ENCODE measurements around the gene FHIT. TPM values are rescaled to one million over a fixed set of nuclear protein-coding genes. Genes with fewer than 3 reads are reported as not detected.

FHIT gene
- total and polyA plus RNA-seq, 4 donors, result 6.9 to 16.5 (median 9.9) TPM

DNA sequence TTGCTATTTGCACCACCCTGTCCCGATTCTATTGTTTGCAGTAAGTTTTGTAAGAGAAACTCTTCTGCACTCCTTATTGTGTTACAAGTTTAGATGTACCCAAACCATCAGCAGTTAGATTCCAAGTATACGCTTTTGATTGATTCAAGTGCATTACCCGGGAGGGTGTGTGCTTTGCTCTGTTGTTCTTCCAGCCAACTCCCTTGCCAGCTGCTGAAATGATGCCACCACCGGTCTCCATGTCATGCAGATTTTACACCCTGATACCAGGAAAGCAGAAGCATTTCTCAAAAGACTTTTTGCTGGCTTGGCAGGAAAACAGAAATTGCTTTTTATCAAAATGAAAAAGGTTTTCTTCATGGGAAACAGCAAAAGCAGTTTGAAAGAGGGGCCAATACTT lies 1194.8 kb downstream of the FHIT start:
- H3K9me3 ChIP-seq (ENCODE audit: control insufficient read depth, insufficient read depth, low read length), result no peaks in the 10 kb centered on the region
- H3K4me1 ChIP-seq (ENCODE audit: control insufficient read depth, insufficient read depth, low read length), result no peaks in the 10 kb centered on the region
- no peaks in the 10 kb centered on the region for H3K36me3 ChIP-seq (ENCODE audit: control insufficient read depth, insufficient read depth, low read length)
- H3K4me3 ChIP-seq (ENCODE audit: low read depth, low read length), result no peak overlapping the region
- WGBS (ENCODE audit: insufficient coverage), result 51% methylated on average over 2 of the region's 4 CpGs
- DNase-seq (ENCODE audit: low read depth in 4 of 6, low spot score in 6 of 6), result peak in 1 of 6 donors; percentile 23
- no peak overlapping the region for H3K27ac ChIP-seq (ENCODE audit: low read depth, low read length)
- no peaks in the 10 kb centered on the region for H3K27me3 ChIP-seq (ENCODE audit: control insufficient read depth, insufficient read depth, low read length)

DNA sequence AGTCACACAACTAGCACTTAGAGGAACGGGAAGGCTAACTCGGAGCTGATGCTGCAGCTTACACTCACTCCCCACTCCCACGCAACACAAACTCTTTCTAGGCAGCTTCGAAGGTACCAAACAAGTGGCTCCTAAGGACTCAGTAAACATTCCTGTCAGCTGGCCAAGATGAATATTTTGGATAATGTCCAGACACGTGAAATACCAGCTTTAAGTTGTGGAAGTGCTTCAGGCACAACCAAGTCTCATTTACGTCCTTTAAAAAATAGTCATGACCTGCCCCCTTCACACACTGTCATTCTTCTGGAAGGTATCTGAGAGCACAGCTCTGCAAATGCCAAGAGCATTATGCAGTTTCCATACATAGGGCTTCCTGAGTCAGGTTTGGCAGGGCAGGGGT lies 1195.5 kb downstream of the FHIT start:
- WGBS (ENCODE audit: insufficient coverage), result 70% methylated on average over 2 of the region's 6 CpGs
- DNase-seq (ENCODE audit: low read depth in 4 of 6, low spot score in 6 of 6), result no peak
- no peaks in the 10 kb centered on the region for H3K27me3 ChIP-seq (ENCODE audit: control insufficient read depth, insufficient read depth, low read length)
- no peaks in the 10 kb centered on the region for H3K36me3 ChIP-seq (ENCODE audit: control insufficient read depth, insufficient read depth, low read length)
- no peak overlapping the region for H3K4me3 ChIP-seq (ENCODE audit: low read depth, low read length)
- H3K4me1 ChIP-seq (ENCODE audit: control insufficient read depth, insufficient read depth, low read length), result no peaks in the 10 kb centered on the region
- H3K9me3 ChIP-seq (ENCODE audit: control insufficient read depth, insufficient read depth, low read length), result no peaks in the 10 kb centered on the region
- no peak overlapping the region for H3K27ac ChIP-seq (ENCODE audit: low read depth, low read length)

DNA sequence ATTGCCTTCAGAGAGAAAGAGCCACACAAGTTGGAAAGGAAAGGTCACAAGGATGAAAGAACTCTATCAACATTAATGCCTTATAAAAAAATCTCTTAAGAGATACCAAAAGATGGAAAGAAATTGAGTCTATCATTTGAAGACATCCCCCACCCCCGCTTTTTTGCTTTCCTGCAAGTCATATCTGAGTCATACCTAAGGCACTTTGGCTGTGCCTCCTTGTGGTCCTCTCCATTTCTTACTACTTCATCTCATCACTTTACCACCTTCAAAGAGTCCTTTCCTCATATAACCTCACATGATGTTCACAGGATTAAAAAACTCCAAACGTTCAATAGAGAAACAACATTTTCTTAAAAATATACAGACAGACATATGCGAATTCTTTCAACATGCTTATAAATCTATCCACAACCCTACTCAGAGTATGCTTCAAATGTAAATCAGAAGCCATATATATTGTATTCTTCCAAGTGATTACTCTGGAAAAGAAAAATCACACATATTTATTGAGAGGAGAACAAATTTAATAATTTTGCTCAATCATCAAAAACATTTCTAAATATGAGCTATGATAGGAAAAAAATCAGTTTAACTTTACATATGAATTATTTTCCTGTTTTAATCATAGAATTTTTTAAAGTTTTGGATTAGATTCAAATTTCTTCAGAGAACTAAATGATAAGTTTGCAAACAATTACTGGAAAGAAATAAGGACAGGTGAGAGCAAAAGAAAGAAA lies 1197.6 kb downstream of the FHIT start:
- H3K36me3 ChIP-seq (ENCODE audit: control insufficient read depth, insufficient read depth, low read length), result no peaks in the 10 kb centered on the region
- no peaks in the 10 kb centered on the region for H3K27me3 ChIP-seq (ENCODE audit: control insufficient read depth, insufficient read depth, low read length)
- H3K4me3 ChIP-seq (ENCODE audit: low read depth, low read length), result no peak overlapping the region
- H3K9me3 ChIP-seq (ENCODE audit: control insufficient read depth, insufficient read depth, low read length), result no peaks in the 10 kb centered on the region
- WGBS (ENCODE audit: insufficient coverage), result 92% methylated on average over 1 of the region's 3 CpGs
- no peaks in the 10 kb centered on the region for H3K4me1 ChIP-seq (ENCODE audit: control insufficient read depth, insufficient read depth, low read length)
- no peak overlapping the region for H3K27ac ChIP-seq (ENCODE audit: low read depth, low read length)
- DNase-seq (ENCODE audit: low read depth in 4 of 6, low spot score in 6 of 6), result no peak

DNA sequence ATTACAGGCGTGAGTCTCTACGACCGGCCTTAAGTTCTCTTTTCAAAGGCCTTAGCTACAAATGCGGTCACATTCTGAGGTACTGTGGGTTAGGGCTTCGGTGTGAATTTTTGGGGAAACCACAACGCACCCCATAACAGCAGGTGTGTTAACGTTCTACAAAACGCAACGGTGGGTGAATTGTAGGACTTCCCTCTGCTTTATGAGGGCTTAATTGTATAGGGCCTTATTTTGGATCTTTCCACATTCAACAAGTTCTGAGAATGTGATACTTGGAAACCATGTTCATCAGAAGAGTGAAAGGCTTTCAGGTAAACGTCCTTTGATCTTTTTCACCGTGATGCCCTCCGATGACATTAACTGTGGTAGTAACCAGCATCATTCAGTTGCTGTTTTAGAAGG lies 1202.8 kb downstream of the FHIT start:
- H3K36me3 ChIP-seq (ENCODE audit: control insufficient read depth, insufficient read depth, low read length), result no peaks in the 10 kb centered on the region
- no peak overlapping the region for H3K4me3 ChIP-seq (ENCODE audit: low read depth, low read length)
- WGBS (ENCODE audit: insufficient coverage), result 98% methylated on average over 7 of the region's 12 CpGs
- H3K27ac ChIP-seq (ENCODE audit: low read depth, low read length), result no peak overlapping the region
- H3K4me1 ChIP-seq (ENCODE audit: control insufficient read depth, insufficient read depth, low read length), result no peaks in the 10 kb centered on the region
- H3K9me3 ChIP-seq (ENCODE audit: control insufficient read depth, insufficient read depth, low read length), result peaks cover 2% of the 10 kb centered on the region
- no peak for DNase-seq (ENCODE audit: low read depth in 4 of 6, low spot score in 6 of 6)
- H3K27me3 ChIP-seq (ENCODE audit: control insufficient read depth, insufficient read depth, low read length), result no peaks in the 10 kb centered on the region

DNA sequence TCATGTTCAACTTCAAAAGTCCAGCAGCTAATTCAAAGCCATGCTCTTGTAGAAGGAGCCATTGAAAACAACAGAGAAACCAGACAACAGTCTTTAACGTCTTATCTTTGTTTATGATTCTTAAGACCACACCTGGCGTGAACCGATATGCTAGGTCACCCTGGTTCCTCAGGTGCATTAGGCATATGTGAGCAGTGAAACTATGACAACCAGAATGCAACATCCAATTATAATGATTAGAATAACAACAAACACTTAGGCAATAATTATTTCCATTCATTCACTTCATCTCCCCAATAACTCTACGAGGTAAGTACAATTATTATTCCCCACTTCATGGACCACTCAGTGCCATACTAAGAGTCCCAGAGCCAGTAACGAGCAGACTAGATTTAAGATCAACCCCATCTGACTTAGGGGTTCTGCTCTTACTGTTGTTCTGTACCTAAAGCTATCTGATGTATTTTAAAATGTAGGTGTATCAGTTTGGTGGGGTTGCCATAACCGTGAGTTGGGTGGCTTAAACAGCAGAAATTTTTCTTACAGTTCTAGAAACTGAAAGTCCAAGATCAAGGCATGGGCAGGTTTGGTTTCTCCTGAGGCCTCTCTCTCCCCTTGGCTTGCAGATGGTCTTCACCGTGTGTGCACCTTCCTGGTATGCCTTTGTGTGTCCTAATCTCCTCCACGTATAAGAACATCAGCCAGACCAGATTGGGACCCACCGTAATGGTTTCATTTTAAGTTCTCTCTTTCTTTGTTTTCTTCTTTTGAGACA lies 1203.6 kb downstream of the FHIT start:
- 93% methylated on average over 9 of the region's 9 CpGs for WGBS (ENCODE audit: insufficient coverage)
- H3K4me3 ChIP-seq (ENCODE audit: low read depth, low read length), result no peak overlapping the region
- H3K4me1 ChIP-seq (ENCODE audit: control insufficient read depth, insufficient read depth, low read length), result no peaks in the 10 kb centered on the region
- no peak for DNase-seq (ENCODE audit: low read depth in 4 of 6, low spot score in 6 of 6)
- H3K36me3 ChIP-seq (ENCODE audit: control insufficient read depth, insufficient read depth, low read length), result no peaks in the 10 kb centered on the region
- no peak overlapping the region for H3K27ac ChIP-seq (ENCODE audit: low read depth, low read length)
- H3K27me3 ChIP-seq (ENCODE audit: control insufficient read depth, insufficient read depth, low read length), result no peaks in the 10 kb centered on the region
- H3K9me3 ChIP-seq (ENCODE audit: control insufficient read depth, insufficient read depth, low read length), result peaks cover 2% of the 10 kb centered on the region

DNA sequence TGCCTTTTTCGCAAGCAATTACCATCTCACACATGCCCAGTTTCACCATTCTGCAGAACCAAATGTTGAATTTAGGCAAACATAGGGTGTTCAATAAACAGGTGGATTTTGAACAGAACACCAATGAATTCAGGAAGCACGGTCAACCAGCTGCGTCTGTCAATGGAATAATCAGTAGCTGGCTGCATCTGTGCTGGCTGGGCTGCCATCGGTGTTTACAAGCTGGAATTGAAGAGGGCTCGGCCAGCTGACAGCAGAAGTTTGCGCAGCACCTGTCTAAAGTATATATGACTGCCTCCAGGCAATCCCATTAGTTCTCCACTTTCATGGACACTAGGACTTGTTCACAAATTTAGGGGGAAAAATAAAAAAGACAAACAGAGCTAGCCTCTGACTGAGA lies 1205.0 kb downstream of the FHIT start:
- 46% methylated on average over 3 of the region's 6 CpGs for WGBS (ENCODE audit: insufficient coverage)
- peak in 2 of 6 donors; percentile 20 to 51 for DNase-seq (ENCODE audit: low read depth in 4 of 6, low spot score in 6 of 6)
- Histone ChIP-seq H3K27ac (ENCODE audit: low read depth, low read length) (no peak overlapping the region), H3K9me3 (ENCODE audit: control insufficient read depth, insufficient read depth, low read length) (peaks cover 2% of the 10 kb centered on the region), H3K36me3 (ENCODE audit: control insufficient read depth, insufficient read depth, low read length) (no peaks in the 10 kb centered on the region), H3K27me3 (ENCODE audit: control insufficient read depth, insufficient read depth, low read length) (no peaks in the 10 kb centered on the region), H3K4me3 (ENCODE audit: low read depth, low read length) (no peak overlapping the region), H3K4me1 (ENCODE audit: control insufficient read depth, insufficient read depth, low read length) (no peaks in the 10 kb centered on the region)

DNA sequence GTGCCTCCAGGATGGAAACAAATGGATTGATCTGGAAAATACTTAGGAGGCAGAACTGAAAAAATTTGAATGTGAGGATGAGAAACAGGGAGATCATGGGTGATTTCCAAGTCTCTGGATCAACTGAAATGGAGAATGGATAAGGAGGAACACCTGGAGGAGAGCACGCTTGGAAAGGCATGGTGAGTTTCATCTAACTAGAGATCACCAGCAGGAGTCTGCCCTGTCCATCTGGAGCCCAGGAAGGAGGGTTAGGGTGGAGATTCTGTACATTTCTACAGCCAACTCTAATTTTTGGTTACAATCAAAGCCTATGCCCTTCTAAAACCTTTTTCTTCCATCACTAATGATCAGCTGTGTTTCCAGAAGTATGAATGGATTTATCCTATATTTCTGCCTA lies 1205.6 kb downstream of the FHIT start:
- Histone ChIP-seq H3K27me3 (ENCODE audit: control insufficient read depth, insufficient read depth, low read length) (no peaks in the 10 kb centered on the region), H3K9me3 (ENCODE audit: control insufficient read depth, insufficient read depth, low read length) (peaks cover 2% of the 10 kb centered on the region), H3K27ac (ENCODE audit: low read depth, low read length) (no peak overlapping the region), H3K4me3 (ENCODE audit: low read depth, low read length) (no peak overlapping the region), H3K4me1 (ENCODE audit: control insufficient read depth, insufficient read depth, low read length) (no peaks in the 10 kb centered on the region), H3K36me3 (ENCODE audit: control insufficient read depth, insufficient read depth, low read length) (no peaks in the 10 kb centered on the region)
- WGBS (ENCODE audit: insufficient coverage), result 100% methylated on average over 1 of the region's 1 CpG
- DNase-seq (ENCODE audit: low read depth in 4 of 6, low spot score in 6 of 6), result no peak

DNA sequence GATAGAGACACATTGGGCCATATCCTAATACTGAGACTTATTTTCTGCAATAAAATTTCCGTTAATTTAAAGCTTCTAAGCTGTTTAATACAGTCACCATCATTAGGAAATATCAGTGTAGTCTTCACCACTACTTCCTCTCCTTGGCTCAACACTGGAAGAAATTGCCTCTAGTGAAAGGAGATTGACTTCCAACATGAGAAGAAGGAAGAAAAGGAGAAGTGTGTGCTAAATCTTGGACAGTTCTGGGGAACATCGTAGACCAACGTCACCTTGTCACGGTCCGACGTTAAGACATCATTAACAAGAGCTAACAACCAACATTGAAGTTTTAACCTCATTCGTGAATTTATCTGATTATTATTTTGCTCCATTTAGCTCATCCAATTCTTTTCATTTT lies 1214.4 kb downstream of the FHIT start:
- H3K36me3 ChIP-seq (ENCODE audit: control insufficient read depth, insufficient read depth, low read length), result no peaks in the 10 kb centered on the region
- H3K27me3 ChIP-seq (ENCODE audit: control insufficient read depth, insufficient read depth, low read length), result no peaks in the 10 kb centered on the region
- no CpG with 5 or more reads among the region's 7 CpGs for WGBS (ENCODE audit: insufficient coverage)
- no peak overlapping the region for H3K27ac ChIP-seq (ENCODE audit: low read depth, low read length)
- H3K4me1 ChIP-seq (ENCODE audit: control insufficient read depth, insufficient read depth, low read length), result no peaks in the 10 kb centered on the region
- no peaks in the 10 kb centered on the region for H3K9me3 ChIP-seq (ENCODE audit: control insufficient read depth, insufficient read depth, low read length)
- no peak for DNase-seq (ENCODE audit: low read depth in 4 of 6, low spot score in 6 of 6)
- H3K4me3 ChIP-seq (ENCODE audit: low read depth, low read length), result no peak overlapping the region

DNA sequence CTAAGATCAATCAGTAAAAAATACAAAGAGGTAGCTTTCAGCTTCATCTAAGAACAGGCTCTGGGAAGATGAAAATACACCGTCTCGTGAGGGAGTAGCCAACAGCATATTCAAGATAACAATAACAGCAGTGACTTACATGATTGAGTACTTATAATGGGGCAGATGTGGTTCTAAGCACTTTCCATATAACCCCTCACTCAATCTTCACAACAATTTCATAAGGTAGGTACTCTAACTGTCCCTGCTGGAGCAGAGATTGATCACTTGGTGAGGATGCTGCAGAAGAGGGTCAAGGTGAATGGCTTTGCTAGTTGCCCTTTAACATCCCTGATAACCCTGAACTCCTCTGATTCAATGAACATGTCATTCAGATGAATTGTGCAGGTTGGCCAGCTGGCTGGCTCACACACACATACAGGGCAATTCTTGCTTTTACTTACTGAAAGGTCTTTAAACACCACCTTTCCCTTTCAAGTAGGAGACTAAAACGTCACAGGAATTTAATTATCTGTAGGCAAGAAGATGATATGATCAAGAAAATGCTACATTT lies 1217.3 kb downstream of the FHIT start:
- Histone ChIP-seq H3K27me3 (ENCODE audit: control insufficient read depth, insufficient read depth, low read length) (no peaks in the 10 kb centered on the region), H3K9me3 (ENCODE audit: control insufficient read depth, insufficient read depth, low read length) (no peaks in the 10 kb centered on the region), H3K4me1 (ENCODE audit: control insufficient read depth, insufficient read depth, low read length) (no peaks in the 10 kb centered on the region), H3K4me3 (ENCODE audit: low read depth, low read length) (no peak overlapping the region), H3K27ac (ENCODE audit: low read depth, low read length) (no peak overlapping the region), H3K36me3 (ENCODE audit: control insufficient read depth, insufficient read depth, low read length) (no peaks in the 10 kb centered on the region)
- WGBS (ENCODE audit: insufficient coverage), result no CpG with 5 or more reads among the region's 3 CpGs
- DNase-seq (ENCODE audit: low read depth in 4 of 6, low spot score in 6 of 6), result no peak

All from spinal cord (tissue), 10 donors.